HG03103 (cell line): ENCODE results near the gene SDF4.

Experiments
- ATAC-seq: cut with Tn5 transposase; IDR thresholded peaks from one replicate; pipeline ENCODE4 v1.9.1; 2021; ENCODE audit warnings: low read depth; ENCODE audit not compliant: unreplicated experiment

Gene SDF4, protein sequence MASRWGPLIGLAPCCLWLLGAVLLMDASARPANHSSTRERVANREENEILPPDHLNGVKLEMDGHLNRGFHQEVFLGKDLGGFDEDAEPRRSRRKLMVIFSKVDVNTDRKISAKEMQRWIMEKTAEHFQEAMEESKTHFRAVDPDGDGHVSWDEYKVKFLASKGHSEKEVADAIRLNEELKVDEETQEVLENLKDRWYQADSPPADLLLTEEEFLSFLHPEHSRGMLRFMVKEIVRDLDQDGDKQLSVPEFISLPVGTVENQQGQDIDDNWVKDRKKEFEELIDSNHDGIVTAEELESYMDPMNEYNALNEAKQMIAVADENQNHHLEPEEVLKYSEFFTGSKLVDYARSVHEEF

DNA sequence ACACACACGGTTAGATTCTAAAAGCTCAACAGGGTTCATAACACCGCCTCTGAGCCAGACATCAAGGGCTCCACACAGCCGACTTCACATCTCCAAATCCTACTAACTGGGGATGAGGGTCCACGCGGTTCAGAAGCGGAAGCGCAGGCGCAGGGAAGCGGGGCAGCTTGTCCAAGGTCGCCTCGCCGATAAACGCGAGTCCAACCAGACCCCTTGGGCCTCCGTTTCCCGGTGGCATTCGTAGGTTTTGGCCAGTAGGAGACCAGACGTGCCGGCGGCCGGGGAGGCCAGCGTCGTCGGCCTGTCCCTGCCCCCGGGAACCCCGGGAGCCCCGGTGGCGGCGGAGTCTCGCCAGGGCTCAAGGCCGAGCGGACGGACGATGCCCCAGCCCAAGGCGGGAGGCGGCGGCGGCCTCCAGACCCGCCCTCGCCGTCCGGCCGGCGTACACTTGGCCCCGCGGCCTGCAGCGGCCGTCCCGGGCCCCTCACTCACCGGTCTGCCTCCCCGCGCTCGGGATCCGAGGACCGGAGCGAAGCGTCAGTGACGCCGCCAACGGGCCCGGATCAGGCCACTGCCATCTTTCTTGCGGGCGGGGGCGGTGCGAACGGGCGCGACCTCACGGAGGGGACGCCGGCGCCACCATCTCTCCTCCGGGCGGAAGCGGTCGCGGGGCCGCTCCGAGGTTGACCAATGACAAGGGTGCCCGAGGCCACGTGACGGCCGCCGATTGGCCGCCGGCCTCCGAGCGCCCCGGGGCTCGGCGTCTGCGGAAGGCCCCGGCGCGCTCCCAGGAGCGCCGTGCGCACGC lies at the start of gene SDF4:
Gene SDF4, minus strand, starts transcription at position 602 of the 808 bp plus-strand sequence. CDS start 3,229 bp downstream, outside the sequence.
- peak; percentile 86 for ATAC-seq

DNA sequence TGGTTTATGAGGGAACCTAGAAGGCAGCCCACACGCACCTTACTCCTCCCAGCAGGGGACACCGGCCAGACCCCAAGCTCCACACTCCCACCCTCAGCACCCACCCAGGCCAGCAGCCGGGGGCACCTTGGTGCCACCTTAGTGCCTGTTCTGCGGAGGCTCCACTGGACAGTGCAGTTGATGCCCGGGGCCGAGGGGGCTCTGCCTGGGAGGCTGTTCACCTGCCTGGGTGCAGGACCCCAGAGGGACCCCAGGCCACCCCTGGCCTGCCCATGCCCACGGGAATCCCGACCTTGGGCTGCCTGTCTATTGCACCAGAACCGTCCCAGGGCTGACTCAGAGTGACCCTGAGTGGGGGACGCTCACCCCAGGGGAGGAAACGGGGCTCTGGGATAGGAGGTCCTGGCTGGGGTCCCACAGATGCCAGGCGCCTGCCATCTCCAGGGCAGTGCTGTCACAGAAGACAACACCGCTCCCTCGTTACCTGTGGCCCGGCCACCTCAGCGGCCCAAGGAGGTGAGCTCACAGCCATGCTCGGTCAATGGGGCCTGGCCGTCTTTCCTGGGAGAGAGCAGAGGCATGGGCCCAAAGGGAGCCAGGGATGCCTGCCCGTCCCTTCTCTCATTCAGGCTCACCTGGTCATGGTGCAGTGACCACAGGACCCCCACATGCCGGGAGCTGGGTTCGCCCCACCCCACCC lies 49.1 kb upstream of the SDF4 start:
- no peak for ATAC-seq

GRCh38 chr1:1279028-1279427 lies 47.2 kb upstream of the SDF4 start:
- ATAC-seq: no peak

- no peak for ATAC-seq
These were observed 46.8 kb upstream of the SDF4 start for GRCh38 chr1:1278620-1279019.

GRCh38 chr1:1275836-1276235 lies 44.0 kb upstream of the SDF4 start:
- no peak for ATAC-seq

GRCh38 chr1:1274931-1275431 lies 43.2 kb upstream of the SDF4 start:
- no peak for ATAC-seq

GRCh38 chr1:1274299-1274930 lies 42.6 kb upstream of the SDF4 start:
- no peak for ATAC-seq

DNA sequence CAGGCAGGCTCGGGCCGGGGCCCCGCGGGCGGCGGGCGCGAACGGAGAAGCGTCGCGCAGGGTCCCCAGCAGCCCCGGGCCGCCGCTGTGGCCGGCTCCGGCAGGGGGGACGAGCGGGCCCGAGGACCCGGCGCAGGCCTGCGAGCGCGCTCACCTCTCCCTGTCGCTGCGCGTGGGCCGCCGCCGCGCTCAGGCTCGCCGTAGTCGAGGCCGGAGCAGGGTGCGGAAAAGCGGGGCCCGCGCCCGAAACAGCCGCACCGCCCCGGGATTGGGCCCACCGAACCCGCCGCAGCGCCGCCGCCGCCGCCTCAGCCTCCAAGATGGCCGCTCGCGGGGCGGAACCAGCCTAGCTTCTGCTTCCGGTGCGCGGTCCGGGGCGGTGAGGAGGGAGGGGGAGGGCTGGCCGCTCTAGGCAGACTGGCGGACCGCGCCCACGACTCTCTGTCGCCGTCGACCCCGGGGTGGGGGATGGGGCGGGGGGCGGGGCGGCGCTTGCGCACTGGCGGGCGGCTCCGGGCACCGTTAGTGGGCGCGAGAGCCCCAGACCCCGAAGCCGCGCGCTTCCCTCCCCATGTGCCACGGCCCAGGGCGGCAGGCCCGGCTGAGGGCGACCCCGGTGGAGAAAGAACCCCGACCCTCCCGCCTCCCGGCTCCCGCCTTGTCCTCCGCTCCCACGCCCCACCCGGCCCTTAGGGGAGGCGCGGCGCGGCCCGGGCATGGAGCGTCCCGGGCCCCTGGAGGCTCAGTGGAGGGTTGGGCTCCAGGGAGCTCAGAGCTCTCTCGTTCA lies 41.9 kb upstream of the SDF4 start, which contains the start of gene UBE2J2:
Gene UBE2J2, minus strand, starts transcription at position 343 of the 787 bp plus-strand sequence. CDS start 5,862 bp downstream, outside the sequence.
- ATAC-seq: peak; percentile 83

- no peak for ATAC-seq
These were observed 41.4 kb upstream of the SDF4 start for GRCh38 chr1:1273209-1273511.

DNA sequence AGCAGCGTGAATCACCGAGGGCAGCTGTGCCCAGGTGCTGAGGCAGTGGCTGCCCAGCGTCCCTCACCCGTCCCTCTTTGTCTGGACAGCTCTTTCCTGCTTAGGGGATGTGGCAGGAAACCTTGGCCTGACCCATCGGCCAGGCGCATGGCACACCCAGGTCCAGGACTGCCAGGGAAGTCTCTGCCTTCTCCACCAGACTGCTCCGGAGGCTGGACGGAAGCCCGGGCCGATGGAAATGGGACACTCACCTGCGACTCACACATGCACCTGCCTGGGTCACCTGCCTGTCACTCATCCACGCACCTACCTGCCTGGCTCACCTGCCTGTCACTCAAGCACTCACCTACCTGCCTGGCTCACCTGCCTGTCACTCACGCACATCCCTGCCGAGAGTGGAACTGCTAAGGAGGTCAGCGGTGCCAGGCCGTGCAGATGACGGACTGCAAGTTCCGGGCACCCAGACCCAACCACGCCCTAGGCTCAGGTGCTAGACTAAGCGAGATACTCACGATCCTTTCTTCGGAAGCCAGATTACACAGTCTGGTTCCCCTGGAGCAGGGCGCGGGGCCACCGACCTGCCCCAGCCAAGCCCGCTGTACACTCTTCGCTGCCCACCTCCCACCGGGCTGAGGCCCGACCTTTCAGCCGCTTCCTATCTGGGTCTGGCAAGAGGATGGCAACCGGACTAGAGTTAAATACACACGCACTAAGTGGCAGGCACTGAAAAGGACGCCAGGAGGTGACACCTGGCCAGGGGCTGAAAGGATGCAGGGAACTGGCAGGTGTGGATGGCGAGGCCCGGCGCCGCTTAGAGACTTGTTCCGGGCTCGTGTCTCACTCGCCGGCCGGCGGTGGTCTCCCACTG lies 40.8 kb upstream of the SDF4 start:
- ATAC-seq: no peak

- ATAC-seq: no peak
These were observed 39.0 kb upstream of the SDF4 start for GRCh38 chr1:1270813-1271212.

- ATAC-seq: no peak
These were observed 36.5 kb upstream of the SDF4 start for GRCh38 chr1:1268284-1268682.

GRCh38 chr1:1267488-1268283 lies 35.9 kb upstream of the SDF4 start:
- no peak for ATAC-seq

DNA sequence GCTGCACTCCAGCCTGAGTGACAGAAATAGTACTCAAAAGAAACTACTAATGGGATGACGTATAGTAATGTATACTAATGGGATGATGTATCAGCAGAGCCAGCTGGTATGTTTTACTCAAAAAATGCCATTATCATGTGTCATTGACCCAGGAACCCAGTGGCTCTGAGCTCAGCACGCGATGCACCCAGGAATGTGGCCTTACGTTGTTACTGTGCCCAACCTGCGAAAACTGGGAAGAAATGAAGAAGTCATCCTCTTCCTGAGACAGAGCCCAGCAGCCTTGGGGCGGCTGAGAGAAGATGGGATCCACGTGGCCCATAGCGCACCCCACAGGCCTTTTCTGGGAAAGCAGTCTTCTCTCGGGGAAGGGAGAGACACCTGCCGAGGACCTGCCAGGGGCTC lies 33.1 kb upstream of the SDF4 start:
- no peak for ATAC-seq

DNA sequence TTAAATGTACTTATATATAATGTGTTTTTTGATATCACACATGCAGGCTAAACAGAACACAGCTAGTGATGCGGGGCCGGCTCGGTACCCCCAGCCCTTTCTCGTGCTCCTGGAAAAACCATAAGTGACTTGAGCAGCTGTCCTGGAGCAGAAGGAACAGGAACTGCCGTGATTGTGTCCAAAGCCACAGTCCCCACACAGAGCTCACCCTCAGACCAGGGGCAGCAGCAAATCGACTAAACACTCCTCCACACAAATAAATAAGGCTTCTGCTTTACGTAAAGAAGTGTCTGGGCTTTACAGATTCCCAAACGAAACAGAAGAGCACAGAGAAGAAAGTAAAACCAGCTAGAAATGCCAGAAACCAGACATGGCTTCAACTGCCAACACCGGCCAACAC lies 32.2 kb upstream of the SDF4 start:
- ATAC-seq: no peak

GRCh38 chr1:1262758-1263157 lies 31.0 kb upstream of the SDF4 start:
- ATAC-seq: no peak

GRCh38 chr1:1262071-1262470 lies 30.3 kb upstream of the SDF4 start:
- ATAC-seq: no peak
